DOHH2 (cell line): ENCODE measurements around the gene PAPPA.

ENCODE experiments used
- CTCF ChIP-seq: fragments of 200-600 bp; sonication (generic); IDR thresholded peaks from one replicate; pipeline ENCODE4 v1.5.1; 2014; ENCODE audit warnings: antibody characterized with exemption, mild to moderate bottlenecking, low read depth, low read length; ENCODE audit not compliant: poor library complexity, severe bottlenecking
- EZH2phosphoT487 ChIP-seq: fragments of 200-600 bp; sonication (generic); IDR thresholded peaks from 2 replicates; pipeline ENCODE4 v1.6.1; 2017; ENCODE audit warnings: borderline replicate concordance, mild to moderate bottlenecking, antibody characterized with exemption, low read length, moderate library complexity, mixed read lengths

DNA sequence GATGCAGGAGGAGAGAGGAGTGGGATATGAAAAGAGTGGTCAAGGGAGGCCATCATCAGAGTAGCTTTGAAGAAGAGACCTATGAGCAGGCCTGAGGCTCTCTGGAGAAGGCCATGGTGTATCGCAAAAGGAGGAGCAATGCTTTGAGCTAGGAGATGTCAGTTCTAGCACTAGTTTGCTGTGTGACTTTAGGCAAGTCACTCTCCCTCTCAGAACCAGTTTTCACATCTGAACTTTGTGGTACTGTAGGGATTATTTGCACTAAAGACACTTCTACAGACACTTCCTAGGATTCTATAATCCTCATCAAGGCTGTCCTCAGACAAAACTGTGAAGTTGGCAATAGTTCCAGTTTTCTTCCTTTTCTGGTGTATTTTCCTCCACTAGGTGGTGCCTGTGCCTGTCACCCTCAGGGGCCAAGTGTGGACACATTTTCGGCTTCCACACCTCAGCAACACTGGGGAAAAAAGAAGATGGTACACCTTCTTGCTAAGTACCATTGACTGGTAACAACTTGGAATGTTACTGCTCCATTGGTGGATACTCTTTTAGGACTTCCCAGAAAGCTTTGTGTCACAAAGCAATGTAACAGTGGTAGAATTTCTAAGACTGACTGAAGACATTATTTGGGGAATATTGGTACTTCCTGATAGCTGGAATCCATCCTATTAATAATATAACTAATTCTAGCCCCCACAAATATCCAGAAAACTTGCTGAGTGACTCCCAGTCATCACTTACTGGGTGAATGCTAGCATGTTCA, 9.9 kb downstream of the PAPPA start:
- peak; percentile 52 for TF ChIP-seq CTCF
- TF ChIP-seq EZH2phosphoT487, result no peak
